GM12878 (cell line): ENCODE data around the gene UBE3B.

Source experiments
- CTCF ChIP-seq, 3 experiments: IDR thresholded peaks in 2 of 3; conservative IDR thresholded peaks in 1 of 3; 2 replicates each; pipeline ENCODE4 v1.5.1; 2011; ENCODE audit warnings: low read depth in 3 of 3, low read length in 3 of 3, mild to moderate bottlenecking in 3 of 3, control low read depth in 2 of 3, moderate library complexity in 2 of 3, inconsistent platforms in 1 of 3, mixed read lengths in 1 of 3; ENCODE audit not compliant: control insufficient read depth in 2 of 3, insufficient read depth in 1 of 3; ENCODE audit errors: extremely low read depth in 1 of 3
- POLR2A ChIP-seq: IDR thresholded peaks from 2 replicates; pipeline ENCODE4 v1.6.1; 2011; ENCODE audit warnings: low read depth, mild to moderate bottlenecking, low read length
- REST ChIP-seq: IDR thresholded peaks from 2 replicates; pipeline ENCODE4 v1.6.1; 2012; ENCODE audit warnings: mild to moderate bottlenecking, low read depth, low read length
- TCF12 ChIP-seq: IDR thresholded peaks from 2 replicates; pipeline ENCODE4 v1.6.1; 2011; ENCODE audit warnings: low read depth, mild to moderate bottlenecking, low read length
- YY1 ChIP-seq: IDR thresholded peaks from 2 replicates; pipeline ENCODE4 v1.6.1; 2011; ENCODE audit warnings: low read depth, mild to moderate bottlenecking, low read length
- TF ChIP-seq, protein P1 (sequence below): IDR thresholded peaks from 2 replicates; pipeline ENCODE4 v1.6.1; 2012; ENCODE audit warnings: low read depth, low read length, improper control_type of control experiment

DNA sequence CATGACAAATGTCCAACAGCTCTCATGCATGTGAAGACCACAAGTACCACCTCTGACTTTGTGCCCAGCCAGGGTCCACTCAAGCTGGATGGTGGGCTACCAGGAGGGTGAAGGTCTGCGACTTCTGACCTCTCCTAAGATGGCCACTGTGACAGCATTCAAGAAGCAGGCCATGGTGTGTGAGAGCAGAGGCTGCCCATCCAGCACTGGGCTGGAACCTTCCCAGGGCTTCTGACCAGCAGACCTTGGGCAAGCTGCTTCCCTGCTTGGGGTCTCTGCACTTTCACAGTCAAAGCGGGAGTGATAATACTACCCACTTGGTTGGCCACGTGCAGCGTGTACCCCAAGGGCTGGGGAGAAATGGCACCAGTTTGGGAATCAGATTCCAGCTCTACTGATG is 85.4 kb downstream of the UBE3B start:
- no peak for TF ChIP-seq REST
- TF ChIP-seq, protein P1, sequence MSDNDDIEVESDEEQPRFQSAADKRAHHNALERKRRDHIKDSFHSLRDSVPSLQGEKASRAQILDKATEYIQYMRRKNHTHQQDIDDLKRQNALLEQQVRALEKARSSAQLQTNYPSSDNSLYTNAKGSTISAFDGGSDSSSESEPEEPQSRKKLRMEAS: no peak
- TF ChIP-seq YY1: no peak
- no peak for TF ChIP-seq CTCF (IDR thresholded peaks at IDR 0.05 in 2 of 3, conservative IDR thresholded peaks at IDR 0.05 in 1 of 3; ENCODE audit: control insufficient read depth in 2 of 3, extremely low read depth in 1 of 3, insufficient read depth in 1 of 3, low read depth in 3 of 3, low read length in 3 of 3)
- no peak for TF ChIP-seq POLR2A
- TF ChIP-seq TCF12: no peak
